Right lobe of liver (tissue), 6 donors: ENCODE measurements around the gene LIN7B. TPM values are rescaled to one million over a fixed set of nuclear protein-coding genes. Genes with fewer than 3 reads are reported as not detected.

Source experiments
- ATAC-seq, 4 donors: fragments of 200-7000 bp; cut with Tn5 transposase; one replicate each; pipeline ENCODE4 v1.9.1; 2020; ENCODE audit warnings: mild to moderate bottlenecking in 4 of 4, moderate library complexity in 4 of 4
- DNase-seq, 3 donors: peaks; one replicate each; pipeline ENCODE4 v3.0.0-alpha.2; 2020
- H3K27ac ChIP-seq, 3 donors: fragments of 200-600 bp; one replicate each; pipeline ENCODE4 v1.8.0; 2022
- H3K27me3 ChIP-seq, 2 donors: fragments of 200-600 bp; one replicate each; pipeline ENCODE4 v1.8.0; 2022
- H3K36me3 ChIP-seq, 4 donors: fragments of 200-600 bp; sonication (generic) in 1 of 4; one replicate each; pipeline versions ENCODE4 v1.5.1 to v1.8.0; 2017 to 2022; ENCODE audit warnings: control low read depth in 1 of 4
- H3K4me1 ChIP-seq, 4 donors: fragments of 200-600 bp; sonication (generic) in 1 of 4; one replicate each; pipeline versions ENCODE4 v1.5.1 to v1.8.0; 2017 to 2022; ENCODE audit warnings: control low read depth in 1 of 4
- H3K4me3 ChIP-seq, 3 donors: fragments of 200-600 bp; one replicate each; pipeline ENCODE4 v1.8.0; 2022
- H3K9me3 ChIP-seq, 4 donors: fragments of 200-600 bp; sonication (generic) in 1 of 4; one replicate each; pipeline versions ENCODE4 v1.5.1 to v1.8.0; 2017 to 2022; ENCODE audit warnings: control low read depth in 1 of 4
- CTCF ChIP-seq, 4 donors: fragments of 200-600 bp in 3 of 4; fragments of 450-650 bp in 1 of 4; IDR thresholded peaks; one replicate each; pipeline versions ENCODE4 v1.5.1 to v1.8.0; 2016 to 2022; ENCODE audit warnings: antibody characterized with exemption in 4 of 4, mild to moderate bottlenecking in 2 of 4
- POLR2A ChIP-seq: fragments of 450-650 bp; IDR thresholded peaks from one replicate; pipeline ENCODE4 v1.6.1; 2017; ENCODE audit warnings: antibody characterized with exemption, mild to moderate bottlenecking
- WGBS: methylation state at CpG from one replicate; pipeline ENCODE4 v1.1.6; 2018; ENCODE audit warnings: low coverage, low lambda C conversion rate; ENCODE audit not compliant: insufficient coverage; ENCODE audit errors: missing lambda C conversion rate; 5-methylcytosine and 5-hydroxymethylcytosine counted together
- intact Hi-C, 2 donors: fragments of 100-400 bp; cut with DNase I; formaldehyde crosslinking; loops; one replicate each; pipeline versions ENCODE4 v1.11.2 to v1.14.1; 2022
- total RNA-seq, 6 experiments: library from RNA; depleted of rRNA in 2 of 6; stranded (reverse); fragments of >200 nt in 2 of 6; fragmentation: NEBNext Ultra II Directional in 3 of 6; extraction: Animal tissue kit (Norgen Biotek cat#: 25700) in 3 of 6; gene quantifications; one replicate each; pipeline versions ENCODE4 v1.1.0 to v1.2.4, GENCODE V29; 2016 to 2023
- donor health status: DM: no; HTN: yes; CAD: no.
- donor health status: DM: no; HTN: no; CAD: no.
- donor health status: DM: no; HTN: no; CAD: no.
- donor health status: DM: no; HTN: yes; CAD: no.
- donor health status: DM: no; HTN: yes; CAD: no.

The LIN7B gene
- total RNA-seq, 6 experiments from 2014 or later: 1.5 to 4.3 (median 2.4) TPM

- H3K36me3 ChIP-seq: no peaks in the 10 kb centered on the region
- TF ChIP-seq CTCF (IDR thresholded peaks at IDR 0.05): no peak
- no peak for TF ChIP-seq POLR2A
- DNase-seq: no peak
- WGBS: 88% methylated on average over 3 of the region's 9 CpGs
- H3K27me3 ChIP-seq: peaks cover 0 to 9% of the 10 kb centered on the region in 2 donors
- ATAC-seq: no peak
- intact Hi-C loops: no loop called here
- H3K4me1 ChIP-seq: no peaks in the 10 kb centered on the region
- no peaks in the 10 kb centered on the region for H3K9me3 ChIP-seq
- no peak overlapping the region for H3K4me3 ChIP-seq
- H3K27ac ChIP-seq: no peak overlapping the region
Observed at GRCh38 chr19:49069026-49069425, 45.1 kb upstream of the LIN7B start.

- DNase-seq (no peak), ATAC-seq (no peak)
- Histone ChIP-seq H3K27me3 (peaks cover 0 to 9% of the 10 kb centered on the region in 2 donors), H3K4me1 (peaks cover 0 to 3% (median 0%) of the 10 kb centered on the region in 4 donors), H3K27ac (no peak overlapping the region), H3K4me3 (no peak overlapping the region), H3K9me3 (no peaks in the 10 kb centered on the region), H3K36me3 (no peaks in the 10 kb centered on the region)
- no peak for TF ChIP-seq CTCF (IDR thresholded peaks at IDR 0.05)
- no peak for TF ChIP-seq POLR2A
- 86% methylated on average over 11 of the region's 21 CpGs for WGBS
- intact Hi-C loops: no loop called here
Observed at GRCh38 chr19:49070416-49070815, 43.8 kb upstream of the LIN7B start.

- peaks cover 0 to 3% (median 0%) of the 10 kb centered on the region in 4 donors for H3K4me1 ChIP-seq
- ATAC-seq (no peak), DNase-seq (no peak)
- intact Hi-C loops: no loop called here
- no peak overlapping the region for H3K4me3 ChIP-seq
- H3K27me3 ChIP-seq: peaks cover 0 to 9% of the 10 kb centered on the region in 2 donors
- 5% methylated on average over 23 of the region's 93 CpGs for WGBS
- TF ChIP-seq CTCF (IDR thresholded peaks at IDR 0.05) (no peak), POLR2A (no peak)
- H3K9me3 ChIP-seq: no peaks in the 10 kb centered on the region
- H3K36me3 ChIP-seq: no peaks in the 10 kb centered on the region
- no peak overlapping the region for H3K27ac ChIP-seq
Observed at GRCh38 chr19:49071860-49072547, 42.2 kb upstream of the LIN7B start.

- 45% methylated on average over 19 of the region's 23 CpGs for WGBS
- intact Hi-C loops: no loop called here
- Histone ChIP-seq H3K4me1 (peaks cover 0 to 3% (median 0%) of the 10 kb centered on the region in 4 donors), H3K27ac (no peak overlapping the region), H3K4me3 (no peak overlapping the region), H3K9me3 (no peaks in the 10 kb centered on the region), H3K36me3 (no peaks in the 10 kb centered on the region), H3K27me3 (peaks cover 0 to 9% of the 10 kb centered on the region in 2 donors)
- TF ChIP-seq POLR2A: no peak
- TF ChIP-seq CTCF (IDR thresholded peaks at IDR 0.05): peak in 2 of 4 donors; percentile 11 to 26
- ATAC-seq (peak in 3 of 4 donors; percentile 27 to 57 (median 29)), DNase-seq (no peak)
Observed at GRCh38 chr19:49073514-49074378, 40.4 kb upstream of the LIN7B start.
